GM12878 (cell line): Measurements from ENCODE around the gene PRR9. TPM values are rescaled to one million over a fixed set of nuclear protein-coding genes. Genes with fewer than 3 reads are reported as not detected.

Source experiments
- ATAC-seq: fragments of 200-7000 bp; cut with Tn5 transposase; 3 replicates; pipeline ENCODE4 v1.9.1; 2020; ENCODE audit warnings: mild to moderate bottlenecking, moderate library complexity
- BruUV-seq: library from RNA; stranded (reverse); fragments of 400-500 nt; replicated peaks from 2 replicates; lab custom pipeline; 2021; lab: Mats Ljungman, UMichigan
- CTCF ChIA-PET: fragments of 300-600 bp; sonication (Branson Sonifier 250); formaldehyde crosslinking; extraction: SDS; loops from one replicate; lab custom pipeline; 2021; ENCODE audit warnings: inconsistent platforms; lab: Yijun Ruan, JAX
- POLR2A ChIA-PET: fragments of 350-600 bp; formaldehyde crosslinking; extraction: SDS; loops from one replicate; lab custom pipeline; 2021; ENCODE audit warnings: inconsistent platforms; lab: Charles Lee
- RAD21 ChIA-PET: fragments of 300-600 bp; sonication (Branson Sonifier 250); formaldehyde crosslinking; loops from one replicate; lab custom pipeline; 2023; ENCODE audit warnings: antibody characterized with exemption; ENCODE audit not compliant: unreplicated experiment; lab: Charles Lee
- SMC1A ChIA-PET: fragments of 300-600 bp; sonication (Branson Sonifier 250); formaldehyde crosslinking; loops from one replicate; lab custom pipeline; 2023; ENCODE audit not compliant: unreplicated experiment, uncharacterized antibody; lab: Charles Lee
- DNase-seq: peaks from one replicate; pipeline ENCODE4 v3.0.0-alpha.2; 2011; ENCODE audit warnings: low read depth, low spot score
- FAIRE-seq: peaks from 3 replicates; lab custom pipeline; 2011; peaks lifted over from hg19 to GRCh38; lab: Jason Lieb, UNC
- H2AFZ ChIP-seq: 2 replicates; pipeline ENCODE4 v1.6.0; 2011; ENCODE audit warnings: low read depth, low read length, control low read depth; ENCODE audit not compliant: control insufficient read depth
- H3K27ac ChIP-seq: 2 replicates; pipeline ENCODE4 v1.5.1; 2011; ENCODE audit warnings: control low read depth; ENCODE audit not compliant: control insufficient read depth, insufficient read depth
- H3K27me3 ChIP-seq, 2 experiments: replicated peaks in 1 of 2; 2 replicates each; pipeline versions ENCODE4 v1.6.0 to v1.6.1; 2011; ENCODE audit warnings: low read length in 1 of 2; ENCODE audit not compliant: control insufficient read depth in 2 of 2, insufficient read depth in 2 of 2
- H3K36me3 ChIP-seq, 2 experiments: 2 replicates each; pipeline ENCODE4 v1.5.1; 2011; ENCODE audit warnings: low read length in 1 of 2; ENCODE audit not compliant: control insufficient read depth in 2 of 2, insufficient read depth in 2 of 2
- H3K4me1 ChIP-seq: 2 replicates; pipeline ENCODE4 v1.6.1; 2011; ENCODE audit warnings: mild to moderate bottlenecking, low read length, moderate library complexity, mixed read lengths; ENCODE audit not compliant: control insufficient read depth, insufficient read depth
- H3K4me2 ChIP-seq: 2 replicates; pipeline ENCODE4 v1.6.0; 2011; ENCODE audit warnings: control low read depth; ENCODE audit not compliant: control insufficient read depth, insufficient read depth
- H3K4me3 ChIP-seq: fragments of 200-600 bp; sonication (generic); 2 replicates; pipeline ENCODE4 v1.5.1; 2016
- H3K79me2 ChIP-seq: 2 replicates; pipeline ENCODE4 v1.6.0; 2011; ENCODE audit warnings: low read length; ENCODE audit not compliant: control insufficient read depth, insufficient read depth
- H3K9ac ChIP-seq: 2 replicates; pipeline ENCODE4 v1.8.0; 2011; ENCODE audit warnings: low read length, control low read depth, mixed read lengths; ENCODE audit not compliant: control insufficient read depth, insufficient read depth
- H3K9me3 ChIP-seq: replicated peaks from 3 replicates; pipeline ENCODE4 v1.5.1; 2011; ENCODE audit warnings: mild to moderate bottlenecking, low read length; ENCODE audit not compliant: control insufficient read depth, insufficient read depth
- H4K20me1 ChIP-seq: 2 replicates; pipeline ENCODE4 v1.6.0; 2011; ENCODE audit not compliant: control insufficient read depth, insufficient read depth
- BCL11A ChIP-seq: IDR thresholded peaks from 2 replicates; pipeline ENCODE4 v1.6.1; 2011; ENCODE audit warnings: low read depth, low read length
- CHD1 ChIP-seq: IDR thresholded peaks from 2 replicates; pipeline ENCODE4 v1.6.1; 2012; ENCODE audit warnings: low read depth, low read length, improper control_type of control experiment
- CHD2 ChIP-seq: IDR thresholded peaks from 2 replicates; pipeline ENCODE4 v1.6.1; 2011; ENCODE audit warnings: low read depth, low read length, improper control_type of control experiment, borderline replicate concordance
- FOS ChIP-seq: IDR thresholded peaks from 3 replicates; pipeline ENCODE4 v1.6.1; 2011; ENCODE audit warnings: borderline replicate concordance; ENCODE audit not compliant: insufficient read length; ENCODE audit errors: extremely low read depth
- HCFC1 ChIP-seq: fragments of 150-350 bp; IDR thresholded peaks from 2 replicates; pipeline ENCODE4 v1.6.1; 2014; ENCODE audit warnings: low read length
- HDAC2 ChIP-seq: fragments of 200-600 bp; sonication (generic); IDR thresholded peaks from 2 replicates; pipeline ENCODE4 v1.6.1; 2017
- MEF2A ChIP-seq: IDR thresholded peaks from 2 replicates; pipeline ENCODE4 v1.6.1; 2011; ENCODE audit warnings: low read depth, mild to moderate bottlenecking, low read length, moderate library complexity; ENCODE audit not compliant: insufficient read depth
- MTA3 ChIP-seq: IDR thresholded peaks from 2 replicates; pipeline ENCODE4 v1.6.1; 2012; ENCODE audit warnings: low read length, inconsistent platforms, borderline replicate concordance
- MYC ChIP-seq: IDR thresholded peaks from 2 replicates; pipeline ENCODE4 v1.6.1; 2011; ENCODE audit warnings: mild to moderate bottlenecking, low read length, moderate library complexity, inconsistent platforms; ENCODE audit not compliant: insufficient read depth, insufficient replicate concordance, insufficient read length, severe bottlenecking
- NFXL1 ChIP-seq: fragments of 450-650 bp; IDR thresholded peaks from 2 replicates; pipeline ENCODE4 v1.6.1; 2017; ENCODE audit warnings: antibody characterized with exemption, mild to moderate bottlenecking, borderline replicate concordance
- TCF3 ChIP-seq: IDR thresholded peaks from 2 replicates; pipeline ENCODE4 v1.6.1; 2012; ENCODE audit warnings: low read depth, mild to moderate bottlenecking, low read length, borderline replicate concordance; ENCODE audit not compliant: insufficient read depth
- TCF7 ChIP-seq: IDR thresholded peaks from 2 replicates; pipeline ENCODE4 v1.6.1; 2014; ENCODE audit warnings: antibody characterized with exemption, borderline replicate concordance
- USF1 ChIP-seq: IDR thresholded peaks from 2 replicates; pipeline ENCODE4 v1.6.1; 2011; ENCODE audit warnings: borderline replicate concordance, low read depth, mild to moderate bottlenecking, moderate library complexity, mixed read lengths, low read length; ENCODE audit not compliant: insufficient read depth; ENCODE audit errors: extremely low read length
- ZBTB40 ChIP-seq: fragments of 450-650 bp; IDR thresholded peaks from 2 replicates; pipeline ENCODE4 v1.6.1; 2016; ENCODE audit warnings: mild to moderate bottlenecking, moderate library complexity, borderline replicate concordance
- ZNF384 ChIP-seq: IDR thresholded peaks from 2 replicates; pipeline ENCODE4 v1.6.1; 2012; ENCODE audit warnings: low read depth, mild to moderate bottlenecking, low read length, improper control_type of control experiment, borderline replicate concordance
- WGBS: methylation state at CpG from one replicate; pipeline ENCODE4 v1.1.6; 2016; ENCODE audit warnings: low lambda C conversion rate; ENCODE audit not compliant: insufficient replicate concordance, insufficient coverage; ENCODE audit errors: missing lambda C conversion rate; 5-methylcytosine and 5-hydroxymethylcytosine counted together
- in situ Hi-C: fragments of 300-500 bp; cut with MboI; formaldehyde crosslinking; loops from 9 replicates; pipeline ENCODE4 v1.14.3; 2018; ENCODE audit warnings: mixed read lengths
- intact Hi-C: fragments of 100-400 bp; cut with micrococcal nuclease; formaldehyde crosslinking; loops from one replicate; pipeline ENCODE4 v1.14.2; 2022; ENCODE audit not compliant: unreplicated experiment
- polyA plus RNA-seq, 11 experiments: library from polyadenylated mRNA; depleted of rRNA in 4 of 11; unstranded in 6 of 11; stranded (reverse) in 5 of 11; fragments of >200 nt; fragmentation: Nextera tagmentation in 4 of 11; fragmentation: Illumina TruSeq in 1 of 11; extraction: Ambion mirVana in 4 of 11; extraction: Trizol in 1 of 11; gene quantifications; 1 replicate in 1 of 11; 2 replicates in 10 of 11; pipeline versions ENCODE4 v1.2.1 to v1.2.3, GENCODE V29; 2011 to 2016; ENCODE audit warnings: inconsistent platforms in 2 of 11, missing spikeins in 2 of 11, low read depth in 1 of 11
- total RNA-seq, 4 experiments: library from RNA; depleted of rRNA in 3 of 4; stranded (reverse); fragments of >200 nt in 3 of 4; fragmentation: Illumina TruSeq in 1 of 4; extraction: Trizol in 1 of 4; gene quantifications; 2 replicates each; pipeline versions ENCODE4 v1.2.1 to v1.2.3, GENCODE V29; 2013 to 2021

The PRR9 gene
- total and polyA plus RNA-seq, 10 of the 15 experiments (the other 5 are each of a cell fraction or from before 2014, with no cell fraction given), result not detected

DNA sequence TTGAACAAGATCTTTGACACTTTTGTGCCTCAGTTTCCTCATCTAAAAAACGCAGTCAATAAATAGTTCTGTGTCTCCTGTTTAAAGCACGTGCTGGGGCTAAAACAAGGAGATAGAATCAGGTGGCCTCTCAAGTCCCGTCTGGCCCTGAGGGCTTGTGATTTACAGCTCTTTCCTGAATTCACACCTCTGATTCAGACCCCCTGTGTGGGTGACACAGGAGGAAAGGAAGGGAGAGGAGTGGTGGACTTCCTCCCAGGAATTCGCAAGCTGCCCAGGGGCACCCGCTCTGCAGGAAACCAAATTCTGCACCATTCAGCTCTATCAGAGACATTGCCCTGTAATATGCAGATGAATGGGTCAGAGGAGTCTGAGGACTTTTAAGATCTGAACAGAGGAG is 5.2 kb upstream of the PRR9 start (continued):
- TF ChIP-seq ZBTB40 (no peak), TCF7 (no peak), NFXL1 (no peak)

GRCh38 chr1:153213519-153213918 is 3.9 kb upstream of the PRR9 start:
- SMC1A ChIA-PET, result no interaction called here
- no peaks in the 10 kb centered on the region for H3K79me2 ChIP-seq
- no peak overlapping the region for H3K27ac ChIP-seq
- CTCF ChIA-PET, result interaction anchor here (0.7 to 2.8 kb wide), 4 partner anchors 21 to 76 kb away, joined by 3 to 7 read pairs (median 4); no protein-coding TSS in a partner anchor
- BruUV-seq, result no TSS peak
- no peak overlapping the region for H3K9ac ChIP-seq
- no peak for FAIRE-seq
- POLR2A ChIA-PET, result interaction anchor here (0.6 to 1.0 kb wide), 2 partner anchors 26 to 609 kb away, joined by 3 to 6 read pairs; no protein-coding TSS in a partner anchor
- peaks cover 0 to 2% of the 10 kb centered on the region in 2 experiments; a peak in 1 of 4 replicates for H3K27me3 ChIP-seq
- no peak for DNase-seq
- ATAC-seq, result no peak
- H3K36me3 ChIP-seq, result no peaks in the 10 kb centered on the region
- WGBS, result 84% methylated on average over 4 of the region's 4 CpGs
- no peak overlapping the region for H3K4me3 ChIP-seq
- intact Hi-C loops, result no loop called here
- RAD21 ChIA-PET, result no interaction called here
- H3K9me3 ChIP-seq, result no peaks in the 10 kb centered on the region
- H2AFZ ChIP-seq, result no peak overlapping the region
- no peaks in the 10 kb centered on the region for H4K20me1 ChIP-seq
- no peak overlapping the region for H3K4me2 ChIP-seq
- in situ Hi-C loops, result no loop called here
- TF ChIP-seq FOS (no peak), BCL11A (no peak), CHD2 (no peak), TCF3 (no peak), MTA3 (no peak), HDAC2 (no peak), HCFC1 (no peak), MYC (no peak), ZNF384 (no peak), CHD1 (no peak), MEF2A (no peak), USF1 (no peak)
- H3K4me1 ChIP-seq, result no peaks in the 10 kb centered on the region
